GM18502 (cell line): ENCODE data around the gene PTPRK.

Source experiments
- ATAC-seq: cut with Tn5 transposase; IDR thresholded peaks from one replicate; pipeline ENCODE4 v1.9.1; 2021; ENCODE audit warnings: mild to moderate bottlenecking; ENCODE audit not compliant: unreplicated experiment, poor library complexity

The PTPRK gene

DNA sequence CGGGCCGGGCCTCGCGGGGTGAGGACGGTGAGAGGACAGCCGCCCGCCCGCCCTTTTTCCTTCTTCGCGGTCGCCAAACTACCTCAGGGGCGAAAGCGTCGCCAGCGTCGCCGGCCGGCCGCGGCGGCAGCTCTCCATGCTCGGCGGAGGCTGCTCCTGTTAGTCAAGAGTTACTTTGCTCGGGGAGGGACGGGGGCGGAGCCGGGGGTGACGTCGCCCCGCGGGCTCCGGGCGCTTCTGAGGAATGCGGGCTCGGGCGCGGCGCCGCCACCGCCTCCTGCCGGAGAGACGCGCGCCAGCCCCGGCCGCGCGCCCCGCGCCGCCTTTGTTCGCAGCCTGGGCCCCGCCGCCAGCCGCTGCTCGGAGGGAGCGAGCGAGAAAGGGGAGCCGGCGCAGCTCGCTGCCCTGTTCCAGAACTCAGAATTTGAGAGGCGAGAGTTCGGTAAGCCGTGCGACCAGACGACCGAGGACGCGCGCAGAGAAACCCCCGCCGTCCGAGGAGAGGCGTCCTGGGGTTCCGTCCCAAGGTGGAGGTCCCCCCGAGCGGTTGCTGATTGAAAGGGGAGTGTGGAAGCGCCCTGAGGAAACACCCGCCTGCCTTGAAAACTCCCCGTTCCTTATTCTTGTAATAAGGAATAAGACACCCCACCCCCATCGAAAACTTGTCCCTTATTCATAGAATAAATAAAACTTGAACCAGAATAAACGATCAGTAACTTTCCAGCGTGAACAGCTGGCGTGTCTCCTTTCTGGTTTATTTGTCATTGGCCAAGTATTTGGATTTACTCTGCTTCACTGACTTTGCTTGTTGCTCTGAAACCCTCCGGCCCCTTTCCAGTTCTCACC is at the start of gene PTPRK:
PTPRK (minus strand) TSS at position 164 of the 846 bp plus-strand sequence. CDS start 241 bp downstream, outside the sequence.
- peak; percentile 92 for ATAC-seq

DNA sequence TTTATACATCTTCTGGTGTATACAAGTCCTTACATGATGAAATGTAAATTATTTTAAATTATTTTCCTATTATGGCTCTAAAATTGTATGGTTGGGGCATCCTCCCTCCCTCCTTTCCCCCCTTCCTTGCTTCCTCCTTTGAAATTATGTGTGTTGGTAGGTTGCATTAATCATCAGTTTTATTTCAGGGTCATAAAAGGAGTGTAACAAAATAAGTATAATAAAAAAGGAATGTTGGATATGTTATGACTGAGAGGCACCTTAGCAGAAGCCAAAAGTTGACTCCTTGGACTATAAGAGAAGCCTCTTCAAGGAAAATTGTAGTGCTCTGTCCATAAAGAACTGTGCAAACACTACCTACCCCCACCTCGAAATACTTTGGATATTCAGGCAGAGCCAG is 46.6 kb upstream of the PTPRK start:
- ATAC-seq, result no peak

DNA sequence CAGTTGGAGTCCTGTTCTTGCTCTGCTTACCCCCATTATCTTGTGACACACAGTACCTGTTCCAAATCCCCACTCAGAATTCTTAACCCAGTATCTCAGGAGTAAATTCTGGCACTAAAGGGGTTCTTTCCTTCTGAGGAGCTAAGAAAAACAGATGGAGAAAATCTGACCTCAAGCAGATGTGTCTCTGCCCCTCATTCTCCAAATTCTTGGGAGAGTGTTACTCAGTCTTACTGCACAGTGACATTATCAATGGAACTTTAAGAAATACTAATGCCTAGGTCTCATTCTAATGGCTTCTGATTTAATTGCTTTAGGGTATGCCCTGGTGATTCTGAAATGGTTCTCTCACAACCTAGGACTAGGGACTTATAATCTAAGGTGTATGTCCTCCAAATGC is 40.6 kb upstream of the PTPRK start:
- ATAC-seq, result no peak

DNA sequence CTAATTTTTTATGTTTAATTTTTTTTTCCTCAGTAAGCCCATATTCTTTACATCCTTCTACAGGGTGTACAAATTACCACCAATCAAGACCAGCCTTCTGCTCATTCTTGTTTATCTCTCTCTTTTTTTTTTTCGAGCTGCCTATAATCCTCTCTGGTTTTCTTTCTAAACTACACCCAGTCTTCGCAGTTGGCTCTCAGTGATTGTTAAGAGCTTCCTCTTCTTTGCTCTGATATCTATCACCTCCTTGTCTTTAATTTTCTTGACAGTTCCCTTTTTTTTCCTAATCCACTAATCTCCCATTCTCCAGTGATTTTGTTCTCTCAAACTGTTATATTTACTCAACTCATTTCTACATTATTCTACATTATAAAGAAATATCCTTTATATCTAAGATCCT is 38.5 kb upstream of the PTPRK start:
- no peak for ATAC-seq

DNA sequence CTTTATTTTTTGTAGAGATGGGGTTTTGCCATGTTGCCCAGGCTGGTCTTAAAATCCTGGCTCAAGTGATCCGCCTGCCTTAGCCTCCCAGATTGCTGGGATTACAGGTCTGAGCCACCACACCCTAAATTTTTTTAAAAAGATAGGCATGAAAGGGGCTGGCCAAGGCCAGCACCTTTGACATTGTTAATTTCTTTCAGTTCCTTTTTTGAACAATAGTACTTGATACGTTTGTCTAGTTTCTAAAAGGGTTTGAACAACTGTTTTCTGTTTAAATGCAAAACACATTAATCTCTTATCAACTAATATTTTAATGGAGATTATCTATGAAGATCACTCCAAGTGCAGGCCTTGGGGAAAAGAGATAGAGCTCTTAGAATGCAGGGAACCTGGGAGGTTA is 37.6 kb upstream of the PTPRK start:
- ATAC-seq, result no peak

DNA sequence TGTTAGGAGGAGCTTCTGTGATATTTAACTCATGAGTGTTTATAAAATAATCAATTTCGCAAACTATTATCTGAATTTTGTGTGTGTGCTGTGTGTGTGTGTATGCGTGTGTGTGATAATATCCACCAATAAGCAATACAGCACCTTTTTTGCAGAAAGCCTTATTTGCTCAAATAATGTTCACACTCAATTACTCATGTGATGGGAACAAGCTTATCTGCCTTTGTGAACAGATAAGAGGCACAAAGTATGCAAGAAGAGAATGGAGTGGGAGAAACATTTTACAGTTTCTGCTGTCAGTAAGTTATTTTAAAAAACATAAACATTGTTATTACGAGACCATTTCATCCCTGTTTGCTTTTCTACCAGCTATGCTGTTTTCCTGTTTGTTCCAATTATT is 36.7 kb upstream of the PTPRK start:
- ATAC-seq, result no peak

DNA sequence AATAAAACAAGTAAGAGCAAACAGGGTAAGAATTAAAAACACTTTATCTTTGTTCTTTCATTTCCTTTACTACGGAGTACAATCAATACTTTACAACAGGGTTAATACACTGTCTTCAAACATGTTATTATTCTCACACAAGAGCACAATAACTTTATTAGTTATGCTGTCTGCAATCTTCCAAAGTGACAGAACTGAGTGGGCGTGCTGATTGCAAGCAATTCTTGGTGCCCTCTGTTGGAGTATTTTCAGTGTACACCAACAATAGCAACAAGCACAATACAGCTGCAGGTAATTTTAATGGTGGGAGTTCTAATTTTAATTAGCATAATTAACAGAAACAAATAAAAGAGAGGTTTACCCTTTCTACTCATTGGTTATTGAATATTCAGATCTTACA is 33.9 kb upstream of the PTPRK start:
- ATAC-seq, result no peak

DNA sequence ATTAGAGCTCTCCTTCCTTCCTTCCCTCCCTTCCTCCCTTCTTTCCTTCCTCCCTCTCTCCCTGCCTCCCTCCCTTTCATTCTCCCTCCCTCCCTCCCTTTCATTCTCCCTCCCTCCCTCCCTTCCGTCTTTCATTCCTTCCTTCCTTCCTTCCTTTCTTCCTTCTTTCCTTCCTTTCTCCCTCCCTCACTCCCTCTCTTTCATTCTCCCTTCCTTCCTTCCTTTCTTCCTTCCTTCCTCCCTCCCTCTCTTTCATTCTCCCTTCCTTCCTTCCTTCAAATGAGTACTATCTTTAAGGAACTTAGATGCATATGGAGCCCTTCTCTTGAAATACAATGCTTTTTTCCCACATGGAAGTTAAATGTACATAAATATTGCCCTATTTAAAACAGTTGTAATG is 20.9 kb upstream of the PTPRK start:
- ATAC-seq, result no peak

DNA sequence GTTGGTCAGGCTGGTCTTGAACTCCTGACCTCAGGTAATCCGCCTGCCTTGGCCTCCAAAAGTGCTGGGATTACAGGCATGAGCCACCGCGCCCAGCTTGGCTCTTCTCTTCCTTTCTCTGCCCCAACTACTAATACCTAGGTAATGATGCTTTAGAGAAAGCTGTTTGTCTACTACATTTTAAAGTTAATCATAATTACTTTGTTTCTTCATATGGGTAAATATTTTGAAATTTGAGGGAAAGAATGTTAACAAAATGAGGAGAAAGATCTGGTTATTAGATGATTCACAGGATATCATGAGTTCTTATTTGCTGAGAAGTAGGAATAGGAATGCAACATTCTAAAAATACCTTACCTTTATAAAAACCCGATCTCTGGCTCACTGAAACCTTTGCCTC is 18.4 kb upstream of the PTPRK start:
- no peak for ATAC-seq

DNA sequence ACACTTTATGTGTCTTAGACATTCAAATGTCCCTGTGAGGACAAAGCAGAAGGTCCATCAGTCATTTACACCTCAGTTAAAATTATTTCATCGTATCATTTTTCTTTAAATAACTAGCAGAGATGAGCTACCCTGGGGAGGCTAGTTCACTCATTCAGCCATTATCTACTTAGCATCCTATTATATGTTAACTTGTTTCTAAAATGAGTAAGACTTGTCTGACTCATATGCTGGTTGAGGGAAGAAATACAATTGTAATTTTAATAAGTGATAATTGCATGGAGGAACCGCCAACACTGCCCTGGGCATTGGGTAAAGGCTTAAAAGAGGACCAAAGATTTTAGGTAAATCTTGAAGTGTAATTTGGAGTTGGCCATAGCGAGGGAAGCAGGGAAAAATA is 12.4 kb upstream of the PTPRK start:
- ATAC-seq, result peak; percentile 31

DNA sequence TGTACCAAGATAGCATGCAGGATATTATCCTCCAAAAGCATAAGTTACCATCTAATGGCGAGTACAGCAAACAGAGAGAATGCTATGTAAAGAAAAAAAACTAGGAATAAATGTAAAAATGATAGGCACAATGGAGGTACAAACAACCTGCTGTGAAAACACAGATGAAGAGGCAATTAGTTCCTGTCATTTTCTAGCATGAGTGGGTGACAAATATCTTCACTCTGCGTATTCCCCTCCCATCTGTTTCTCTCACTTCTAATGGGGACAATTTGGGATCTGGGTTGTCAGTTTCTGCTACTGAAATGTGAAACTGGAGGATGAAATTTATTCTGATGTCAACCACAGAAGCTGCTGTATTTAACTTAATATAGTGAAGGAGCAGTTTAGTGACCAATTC is 11.7 kb upstream of the PTPRK start:
- ATAC-seq, result no peak

DNA sequence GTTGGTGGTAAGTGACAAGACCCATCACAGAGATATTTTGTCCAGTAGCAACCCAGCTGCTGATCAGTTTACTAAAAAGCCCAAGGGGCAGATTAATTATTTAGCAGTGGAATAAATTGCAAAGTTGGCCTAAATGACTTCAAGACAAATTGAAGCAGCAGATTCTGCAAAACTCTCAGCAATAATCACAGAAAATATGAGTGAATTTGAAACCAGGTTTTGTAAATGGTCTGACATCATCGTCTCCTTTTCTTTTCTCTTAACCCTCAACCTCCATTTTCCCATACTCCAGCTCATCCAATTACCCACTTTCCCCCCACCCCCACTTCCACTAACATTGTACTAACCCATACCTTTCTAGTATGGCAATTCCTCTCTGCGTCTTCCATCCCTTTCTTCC is 11.3 kb upstream of the PTPRK start:
- ATAC-seq, result no peak

DNA sequence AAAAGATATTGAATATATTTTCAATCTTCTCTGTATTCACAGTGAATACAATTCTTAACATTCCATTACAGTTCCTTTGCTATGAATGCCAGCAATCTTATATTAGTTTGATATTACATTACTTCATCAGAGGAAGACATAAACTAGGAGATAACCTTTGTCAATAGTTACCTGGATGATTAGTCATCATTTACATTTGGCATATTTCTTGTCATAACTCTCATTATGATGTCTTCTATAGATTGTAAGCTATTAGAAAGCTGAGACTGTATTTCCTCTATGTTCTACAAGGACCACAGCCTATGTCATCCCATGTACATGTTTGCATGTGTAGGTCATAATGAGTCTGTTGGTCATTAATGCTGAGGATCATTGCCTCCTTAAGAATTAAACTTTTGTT is 7.8 kb upstream of the PTPRK start:
- no peak for ATAC-seq

DNA sequence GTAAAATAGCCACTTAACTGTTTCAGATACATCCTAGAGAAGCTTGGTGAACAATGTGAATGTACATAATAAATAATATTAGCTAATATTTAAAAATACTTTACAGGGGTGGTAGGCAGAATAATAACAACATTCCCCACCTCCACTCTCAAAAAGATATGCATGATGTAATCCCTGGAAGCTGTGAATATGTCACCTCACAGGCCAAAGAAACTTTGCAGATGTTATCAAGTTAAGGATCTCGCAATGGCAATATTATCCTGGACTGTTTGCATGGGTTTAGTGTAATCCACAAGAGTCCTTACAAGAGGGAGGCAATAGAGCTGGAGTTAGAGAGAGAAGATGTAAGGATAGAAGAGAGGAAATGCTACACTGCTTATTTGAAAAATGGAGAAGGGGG is 7.0 kb upstream of the PTPRK start:
- no peak for ATAC-seq

DNA sequence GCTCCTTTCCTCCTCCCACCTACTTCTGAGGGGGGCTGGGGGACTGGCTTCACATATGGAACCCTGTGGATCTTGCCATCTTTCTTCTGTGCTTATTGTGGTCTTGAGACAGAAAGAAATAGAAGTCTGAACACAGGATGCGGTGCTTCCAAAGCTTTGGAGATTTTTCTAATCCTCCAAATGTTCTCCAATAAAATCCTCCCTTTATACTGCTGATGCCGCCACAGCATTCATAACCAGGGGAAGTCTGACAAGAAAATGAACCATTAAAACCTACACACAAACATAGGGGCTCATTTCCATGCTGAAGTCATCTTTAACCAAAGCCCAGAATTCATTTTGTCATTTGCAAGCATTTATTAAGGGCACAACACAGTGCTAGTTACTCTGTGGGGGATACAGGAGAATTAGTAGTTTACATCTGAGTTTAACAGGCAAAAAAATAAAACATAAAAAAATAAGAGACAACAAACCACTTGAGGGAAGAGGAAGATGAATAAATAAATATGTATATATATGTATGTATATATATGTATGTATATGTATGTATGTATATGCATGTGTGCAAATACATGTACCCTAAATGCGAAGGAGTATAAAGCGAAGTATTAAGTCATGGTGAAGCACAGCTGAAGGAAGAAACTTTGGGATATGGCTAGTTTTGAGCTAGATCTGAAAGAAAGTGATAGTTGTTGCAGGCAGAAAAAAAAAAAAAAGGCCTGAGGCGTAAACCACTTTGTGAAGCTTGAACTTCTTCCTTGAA is 5.9 kb upstream of the PTPRK start:
- ATAC-seq, result no peak

DNA sequence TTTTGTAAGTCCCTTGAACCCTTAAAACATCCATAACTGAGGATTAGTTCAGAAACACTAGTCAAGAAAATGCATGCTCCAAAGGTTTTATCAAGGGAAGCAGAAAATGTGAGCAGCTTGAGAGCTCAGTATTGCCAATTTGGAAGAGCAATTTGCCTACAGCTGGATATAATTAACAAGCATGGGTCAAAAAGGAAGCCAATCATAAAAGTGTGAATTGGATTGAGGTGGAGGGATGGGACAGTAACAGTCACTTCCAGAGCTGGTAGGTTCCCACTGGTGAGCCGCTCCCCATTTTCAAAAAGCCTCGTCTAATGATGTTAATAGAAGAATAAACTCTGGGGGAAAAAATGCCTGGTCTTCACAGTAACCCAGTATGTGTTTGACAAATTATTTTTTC is 5.0 kb upstream of the PTPRK start:
- ATAC-seq, result no peak

DNA sequence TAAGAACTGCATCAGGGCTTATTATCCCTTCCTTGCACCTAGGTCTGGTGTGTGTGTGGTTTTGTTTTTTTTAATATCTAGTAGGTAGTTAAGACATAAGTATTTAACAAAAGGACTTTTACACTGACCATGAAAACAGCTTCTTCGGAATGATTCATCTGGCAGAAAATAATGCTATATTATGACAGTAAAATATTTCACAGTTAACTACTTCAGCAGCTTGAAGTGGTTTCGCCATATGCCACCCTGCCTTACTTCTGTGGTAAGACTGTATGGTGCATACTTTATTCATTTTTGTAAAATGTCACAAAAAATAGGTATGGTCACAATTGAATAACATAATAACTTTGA is 858 bp upstream of the PTPRK start:
- no peak for ATAC-seq

DNA sequence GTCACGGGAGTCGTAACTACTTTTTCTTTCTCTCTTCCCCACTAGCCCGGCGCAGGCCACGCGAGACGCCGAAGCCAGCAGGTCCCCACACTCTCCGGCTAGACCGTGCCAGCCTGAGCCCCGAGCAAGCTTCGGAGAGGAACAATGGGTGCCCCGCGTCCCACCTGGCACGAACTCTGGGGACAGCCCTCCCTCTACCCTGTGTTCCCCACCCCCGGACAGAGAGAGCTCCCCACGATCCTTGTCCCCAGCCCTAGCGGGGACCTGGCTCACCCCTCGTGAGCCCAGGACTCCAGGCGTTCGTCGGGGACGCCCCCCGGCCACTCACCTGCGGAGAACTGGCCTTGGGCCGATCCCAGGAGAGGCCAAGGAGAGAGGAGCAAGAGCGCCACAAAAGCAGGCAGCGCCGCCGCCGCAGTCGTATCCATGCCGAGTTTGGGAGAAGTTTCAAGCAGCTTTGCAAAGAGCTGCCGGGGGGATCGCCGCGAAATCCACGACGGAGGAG is 416 bp downstream of the PTPRK start:
- peak; percentile 21 for ATAC-seq

DNA sequence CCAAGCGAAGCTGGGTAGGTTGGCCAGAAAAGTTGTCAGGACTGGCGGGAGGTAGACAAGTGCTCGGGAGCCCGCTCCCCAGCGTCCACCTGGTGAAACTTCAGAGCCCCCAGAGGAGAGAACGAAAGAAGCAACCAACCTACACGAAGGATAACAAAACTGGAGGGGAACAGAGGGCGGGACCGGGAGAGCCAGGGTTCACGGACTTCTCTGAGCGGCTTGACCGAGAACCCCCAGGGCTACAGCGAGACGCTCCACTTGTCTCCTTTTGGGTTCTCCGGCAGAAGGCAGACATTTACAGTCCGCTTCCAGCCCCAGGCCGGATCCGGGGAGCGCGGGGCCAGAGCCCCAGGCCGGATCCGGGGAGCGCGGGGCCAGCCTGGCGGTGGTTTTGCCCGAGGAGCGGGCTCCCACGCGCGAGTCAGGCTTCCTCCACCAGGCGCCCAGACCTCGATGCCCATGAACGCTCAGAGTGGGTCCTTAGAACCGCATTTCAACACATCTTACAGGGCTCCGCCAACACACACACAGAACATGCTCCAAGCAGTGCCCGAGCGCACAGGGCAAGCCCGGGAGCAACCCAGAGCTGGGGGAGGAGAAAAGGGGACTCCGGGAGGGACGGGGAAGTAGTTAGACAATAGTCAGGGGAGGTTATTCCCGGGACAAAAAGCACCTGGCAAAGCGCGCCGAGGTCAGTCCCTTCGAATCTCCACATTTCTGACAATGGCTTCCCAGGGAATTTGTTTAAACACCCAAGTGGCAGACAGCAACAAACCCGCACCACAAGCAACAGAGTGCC is 1.1 kb downstream of the PTPRK start:
- ATAC-seq, result peak; percentile 14

DNA sequence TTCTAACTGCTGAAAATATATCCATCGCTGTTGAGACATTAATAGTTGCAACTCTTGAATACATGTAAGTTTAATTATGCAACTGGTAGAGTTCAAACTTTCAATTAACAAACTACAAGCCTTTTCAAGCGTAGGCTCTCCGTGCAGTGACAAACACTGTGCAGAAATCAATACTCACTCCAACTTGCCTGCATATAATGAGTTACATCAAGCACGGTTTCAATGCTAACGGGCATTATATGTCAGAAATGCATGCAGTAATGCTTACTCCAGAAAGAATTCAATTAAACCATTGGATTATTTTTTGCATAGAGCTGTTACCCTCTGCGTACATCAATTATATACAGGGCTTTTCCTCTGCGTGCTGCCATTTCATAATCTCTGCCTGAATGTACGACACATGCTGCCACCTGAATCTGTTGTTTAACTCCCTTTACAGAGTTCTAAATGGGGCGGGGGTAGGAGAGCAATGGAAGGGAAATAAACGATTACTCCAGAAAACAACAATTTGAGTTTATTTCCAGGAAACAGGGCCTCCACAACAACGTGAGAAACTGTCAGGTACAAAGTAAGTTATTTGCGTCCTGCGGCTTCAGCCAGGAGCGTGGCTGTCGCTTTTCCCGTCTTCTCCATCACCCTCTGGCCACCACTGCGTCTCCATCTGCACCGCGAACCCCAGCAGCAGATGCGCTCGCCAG is 1.8 kb downstream of the PTPRK start:
- no peak for ATAC-seq
